AG09309 (cell line): ENCODE data around the gene ANKRD33B.
A peak's percentile ranks its signal among the peaks of the same experiment; 100 is the strongest.

ENCODE experiments used
- DNase-seq: peaks from one replicate; pipeline ENCODE4 v3.0.0-alpha.2; 2010; ENCODE audit warnings: low read depth
- H3K4me3 ChIP-seq: 2 replicates; pipeline ENCODE4 v1.5.1; 2011; ENCODE audit warnings: mild to moderate bottlenecking, low read depth, low read length, moderate library complexity; ENCODE audit not compliant: control insufficient read depth
- CTCF ChIP-seq: IDR thresholded peaks from 2 replicates; pipeline ENCODE4 v1.5.1; 2011; ENCODE audit warnings: mild to moderate bottlenecking, low read depth, low read length, inconsistent platforms; ENCODE audit not compliant: insufficient read depth, control insufficient read depth; ENCODE audit errors: missing control alignments

The ANKRD33B gene

GRCh38 chr5:10624679-10625078 lies 60.8 kb downstream of the ANKRD33B start:
- no peak overlapping the region for H3K4me3 ChIP-seq
- no peak for DNase-seq
- TF ChIP-seq CTCF: no peak

GRCh38 chr5:10625700-10626472 lies 62.0 kb downstream of the ANKRD33B start:
- no peak for TF ChIP-seq CTCF
- DNase-seq: no peak
- no peak overlapping the region for H3K4me3 ChIP-seq

GRCh38 chr5:10626473-10627013 lies 62.7 kb downstream of the ANKRD33B start:
- DNase-seq: no peak
- no peak overlapping the region for H3K4me3 ChIP-seq
- no peak for TF ChIP-seq CTCF

- DNase-seq: no peak
- TF ChIP-seq CTCF: no peak
- peak overlapping the region; percentile 10 for H3K4me3 ChIP-seq
Observed at GRCh38 chr5:10627160-10627701, 63.4 kb downstream of the ANKRD33B start.

- no peak for DNase-seq
- no peak for TF ChIP-seq CTCF
- no peak overlapping the region for H3K4me3 ChIP-seq
Observed at GRCh38 chr5:10628601-10629000, 64.7 kb downstream of the ANKRD33B start.

GRCh38 chr5:10629682-10630081 lies 65.8 kb downstream of the ANKRD33B start:
- H3K4me3 ChIP-seq: no peak overlapping the region
- DNase-seq: no peak
- TF ChIP-seq CTCF: no peak
